ENCODE measurements around the gene PTPRN2.
"Not testable (repeated sequence)": the region's sequence is repeated elsewhere in the genome, so short reads cannot be mapped to it uniquely, and the experiment has no call there.

The PTPRN2 gene

DNA sequence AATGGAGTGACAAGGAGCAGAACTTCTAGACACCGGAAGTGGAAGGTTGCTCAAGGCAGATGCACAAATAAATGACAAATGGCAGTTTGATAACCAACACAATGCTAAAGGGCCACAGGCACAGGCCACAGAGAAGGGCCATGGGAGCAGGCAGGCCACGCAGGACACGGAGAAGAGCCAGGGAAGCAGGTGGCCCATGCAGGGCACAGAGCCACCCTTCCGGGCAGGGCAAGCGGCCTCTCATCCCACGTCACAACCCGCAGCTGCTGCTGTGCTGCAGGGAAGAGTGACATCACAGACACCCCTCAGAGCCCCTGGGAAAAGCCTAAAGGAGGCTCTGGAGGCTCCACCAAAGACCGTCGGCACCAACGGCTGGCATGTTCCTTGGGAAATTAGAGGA lies 328.5 kb downstream of the PTPRN2 start:
- no peak for DNase-seq

DNA sequence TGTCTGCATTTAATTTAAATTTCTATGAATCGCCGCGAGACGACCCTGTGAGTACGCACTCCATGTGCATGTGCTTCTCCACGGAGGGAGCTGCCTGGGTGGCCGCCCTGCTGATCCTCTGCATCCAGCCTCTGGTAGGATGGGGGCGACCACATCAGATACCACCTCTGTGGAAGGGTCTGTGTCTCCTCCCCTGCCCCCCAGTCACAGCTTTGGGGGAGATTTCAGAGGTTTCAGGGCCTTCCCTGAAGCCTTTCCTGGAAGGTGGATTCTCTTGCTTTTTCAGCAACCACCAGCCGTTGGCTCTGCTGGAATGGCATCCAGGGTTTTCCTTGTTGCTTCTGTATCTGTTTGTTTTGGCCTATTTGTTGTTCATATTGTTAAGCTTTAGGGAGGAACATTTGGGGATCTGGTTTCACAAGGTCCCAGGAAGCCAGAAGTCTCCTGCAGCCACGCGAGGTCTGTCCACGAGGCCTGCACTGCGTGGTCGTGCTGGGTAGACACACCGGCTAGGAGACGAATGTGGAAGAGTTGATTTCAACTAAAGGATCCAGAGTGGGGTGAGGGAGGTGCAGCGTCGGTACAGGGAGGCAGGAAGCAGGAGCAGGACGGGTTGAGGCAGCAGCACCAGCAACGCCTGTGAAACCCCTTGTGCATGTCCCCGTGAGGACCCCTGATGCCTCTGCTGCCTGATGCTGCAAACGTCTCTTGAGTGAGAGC lies 329.1 kb downstream of the PTPRN2 start:
- no peak for DNase-seq

DNA sequence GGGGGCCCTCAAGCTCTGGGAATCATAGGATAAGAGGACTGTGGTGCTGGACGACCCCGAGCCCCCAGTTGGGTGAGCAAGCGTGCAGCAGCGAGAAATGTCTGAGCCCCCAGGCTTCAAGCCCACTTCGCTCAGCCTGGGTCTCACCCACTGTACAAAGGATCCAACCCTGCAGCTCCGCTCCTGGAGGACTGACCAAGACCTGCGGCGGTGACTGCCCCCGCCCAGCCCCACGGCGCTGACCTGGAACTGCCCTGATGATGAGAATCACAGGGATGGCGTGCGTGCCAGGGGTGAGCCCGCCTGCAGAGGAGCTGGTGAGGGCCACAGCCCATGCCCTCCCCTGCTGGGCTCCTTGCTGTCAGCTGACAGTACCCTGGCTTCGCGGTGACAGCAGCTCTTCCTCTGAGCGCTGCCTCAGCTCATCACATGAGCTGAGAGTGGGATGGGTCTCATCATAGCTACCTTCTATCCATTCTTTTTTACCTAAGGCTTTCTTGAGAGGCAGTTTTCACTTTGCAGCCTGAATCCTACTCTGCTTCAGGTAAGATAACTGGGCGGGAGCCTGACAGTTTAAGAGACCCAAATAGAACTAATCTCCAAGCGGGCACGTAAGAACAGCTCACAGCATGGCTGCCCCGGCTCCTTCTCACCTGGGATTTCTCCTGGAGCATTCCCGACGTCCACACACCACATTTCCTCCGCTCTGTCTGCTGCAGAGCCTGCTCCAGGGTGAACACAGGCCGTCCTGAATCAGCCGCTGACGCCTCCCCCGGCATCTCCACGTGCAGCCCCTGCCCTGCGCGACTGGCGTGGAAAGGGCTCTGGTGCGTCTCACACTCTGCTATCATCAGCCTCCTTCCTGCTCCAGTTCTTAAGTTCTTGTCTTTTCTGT lies 329.9 kb downstream of the PTPRN2 start:
- no peak for DNase-seq

GRCh38 chr7:158257001-158257400 lies 330.6 kb downstream of the PTPRN2 start:
- no peak for DNase-seq

DNA sequence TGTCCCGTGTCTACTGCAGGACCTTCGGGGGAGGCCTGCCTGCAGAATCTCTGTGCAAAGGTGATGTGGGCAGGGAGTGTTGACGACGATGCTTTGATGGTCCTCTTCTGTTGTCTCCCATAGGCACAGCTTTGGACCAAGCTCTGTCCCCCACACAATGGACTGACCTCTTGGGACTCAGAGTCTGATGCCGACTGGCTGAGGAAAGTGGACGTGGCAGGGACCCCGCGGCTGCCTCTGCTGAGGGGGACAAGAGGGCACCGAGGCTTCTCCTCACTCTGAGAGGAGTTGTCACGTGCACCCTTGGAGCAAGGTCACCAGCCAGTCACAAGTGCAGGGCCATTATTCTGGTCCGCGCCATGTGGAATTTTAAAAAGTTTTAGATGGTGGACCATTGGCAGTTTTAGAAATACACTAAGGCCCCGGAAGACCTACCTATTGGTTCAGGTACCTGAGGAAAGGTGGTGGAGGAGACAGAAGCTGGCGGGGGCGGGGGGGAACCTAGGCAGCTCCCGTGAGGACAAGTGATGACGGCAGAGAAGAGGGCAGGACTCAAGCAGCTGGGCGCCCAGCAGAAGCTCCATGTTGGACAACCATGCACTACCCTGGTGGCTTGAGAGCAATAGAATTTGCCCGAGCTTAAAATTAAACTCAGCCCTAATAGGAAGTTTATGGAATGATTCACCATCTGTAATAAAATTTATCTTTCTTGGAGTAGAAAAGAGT lies 331.4 kb downstream of the PTPRN2 start:
- no peak for DNase-seq

DNA sequence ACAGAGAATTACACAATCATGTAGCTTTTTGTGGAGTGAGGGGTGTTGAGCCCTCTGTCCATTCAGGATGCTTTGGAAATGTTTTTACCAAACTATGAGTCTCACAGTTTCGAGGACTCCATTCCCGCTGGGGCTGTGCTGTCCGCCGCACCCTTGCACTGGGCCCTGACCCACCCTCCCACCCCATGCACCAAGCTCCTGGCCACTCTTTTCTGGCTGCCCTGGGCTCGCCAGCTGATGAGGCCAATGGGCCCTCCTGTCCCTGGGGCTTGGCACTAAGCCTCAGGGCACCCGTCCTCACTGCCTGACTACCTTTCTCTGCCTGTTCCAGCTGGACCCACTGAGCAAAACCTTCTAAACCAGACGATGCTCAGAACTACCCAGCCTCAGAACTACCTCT lies 332.1 kb downstream of the PTPRN2 start:
- no peak for DNase-seq

- DNase-seq: no peak
Observed at GRCh38 chr7:158255156-158255555, 332.5 kb downstream of the PTPRN2 start.

DNA sequence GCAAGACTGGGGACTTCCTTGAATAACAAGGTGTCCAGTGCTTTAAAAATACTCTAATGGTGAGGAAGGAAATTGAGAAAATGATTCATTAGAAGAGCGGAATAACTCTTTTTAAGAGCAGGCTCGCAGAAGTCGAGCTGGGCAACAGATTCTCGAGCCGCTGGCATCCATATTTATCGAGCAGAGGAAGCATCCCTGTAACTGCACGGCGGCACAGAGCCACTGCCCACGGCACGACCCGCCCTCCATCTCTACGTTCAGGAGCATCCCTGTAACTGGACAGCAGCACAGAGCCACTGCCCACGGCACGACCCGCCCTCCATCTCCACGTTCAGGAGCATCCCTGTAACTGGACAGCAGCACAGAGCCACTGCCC lies 334.0 kb downstream of the PTPRN2 start:
- DNase-seq: not testable (repeated sequence)

DNA sequence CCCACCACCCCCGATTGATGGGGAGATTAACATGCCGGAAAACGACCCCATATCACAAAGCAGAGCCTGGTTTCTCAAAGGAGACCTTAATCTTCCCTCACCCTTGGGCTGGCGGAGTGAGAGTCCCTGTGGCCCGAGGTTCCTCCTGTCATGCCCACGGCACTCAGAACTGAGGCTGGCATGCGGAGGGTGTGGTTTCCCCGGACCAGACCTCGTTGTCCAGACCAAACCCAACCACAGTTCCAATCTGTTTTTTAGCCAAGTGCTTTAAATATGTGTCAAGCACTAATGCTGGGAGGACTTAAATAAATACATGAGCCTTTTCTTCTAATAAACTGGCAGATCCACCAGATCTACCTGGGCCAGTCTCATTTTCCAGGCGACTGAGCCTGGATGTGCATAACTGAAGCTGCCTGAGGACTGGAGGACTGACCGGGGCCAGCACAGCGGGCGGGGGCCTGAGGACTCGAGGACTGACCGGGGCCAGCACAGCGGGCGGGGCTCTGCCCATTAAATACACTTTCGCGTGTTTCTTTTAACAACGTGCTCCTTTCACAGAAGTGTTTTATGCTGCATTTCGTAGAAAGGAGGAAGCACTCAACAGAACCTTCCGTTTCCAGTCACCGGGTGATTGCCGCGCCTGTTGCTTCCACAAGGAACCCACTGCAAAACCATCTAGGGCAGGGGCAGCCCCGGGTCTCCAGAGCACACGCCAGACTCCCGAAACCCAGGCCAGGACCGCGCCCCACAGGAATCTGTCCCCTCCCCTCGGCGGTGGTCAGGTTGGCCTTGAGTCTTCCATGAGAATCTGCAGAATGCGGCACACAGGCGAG lies 334.6 kb downstream of the PTPRN2 start:
- DNase-seq: no peak

DNA sequence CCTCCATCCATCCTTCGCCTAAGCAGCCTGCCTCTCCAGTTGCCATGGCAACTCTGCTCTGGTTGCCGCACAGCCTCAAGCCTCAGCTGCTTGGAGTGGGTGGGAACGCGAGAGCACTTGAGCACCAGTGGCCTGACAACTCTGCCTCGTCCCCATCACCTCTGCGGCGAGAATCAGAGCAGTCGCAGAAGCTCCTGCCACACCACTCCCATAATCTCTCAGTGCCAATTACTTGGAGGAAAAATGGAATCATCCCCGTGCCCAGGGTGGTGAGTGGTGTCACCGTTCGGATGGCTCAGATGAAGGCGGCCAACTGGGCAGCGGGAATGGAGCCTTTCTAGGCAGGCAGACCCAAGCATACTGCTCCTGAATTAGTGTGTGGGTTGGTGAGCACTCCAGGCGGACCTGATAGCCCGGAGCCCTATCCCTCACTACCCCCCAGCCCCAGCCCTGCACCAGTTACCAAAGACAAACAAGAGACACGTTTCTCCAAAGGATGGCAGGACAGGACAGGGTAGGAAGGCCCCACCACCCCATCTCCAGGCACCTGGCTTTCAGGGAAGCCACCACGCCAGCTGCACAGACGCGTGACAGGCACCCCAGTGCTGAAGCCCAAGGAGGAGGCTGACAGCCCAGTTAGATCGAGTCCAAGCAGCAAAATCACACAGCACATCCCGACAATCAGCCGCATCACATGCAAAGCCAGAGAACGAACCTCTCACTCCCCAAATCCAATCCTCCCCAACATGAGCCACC lies 335.4 kb downstream of the PTPRN2 start:
- peak; percentile 49 for DNase-seq

- DNase-seq: no peak
Observed at GRCh38 chr7:158251061-158251965, 336.3 kb downstream of the PTPRN2 start.

- DNase-seq: no peak
Observed at GRCh38 chr7:158249692-158250091, 337.9 kb downstream of the PTPRN2 start.

- DNase-seq: no peak
Observed at GRCh38 chr7:158248816-158249215, 338.8 kb downstream of the PTPRN2 start.

DNA sequence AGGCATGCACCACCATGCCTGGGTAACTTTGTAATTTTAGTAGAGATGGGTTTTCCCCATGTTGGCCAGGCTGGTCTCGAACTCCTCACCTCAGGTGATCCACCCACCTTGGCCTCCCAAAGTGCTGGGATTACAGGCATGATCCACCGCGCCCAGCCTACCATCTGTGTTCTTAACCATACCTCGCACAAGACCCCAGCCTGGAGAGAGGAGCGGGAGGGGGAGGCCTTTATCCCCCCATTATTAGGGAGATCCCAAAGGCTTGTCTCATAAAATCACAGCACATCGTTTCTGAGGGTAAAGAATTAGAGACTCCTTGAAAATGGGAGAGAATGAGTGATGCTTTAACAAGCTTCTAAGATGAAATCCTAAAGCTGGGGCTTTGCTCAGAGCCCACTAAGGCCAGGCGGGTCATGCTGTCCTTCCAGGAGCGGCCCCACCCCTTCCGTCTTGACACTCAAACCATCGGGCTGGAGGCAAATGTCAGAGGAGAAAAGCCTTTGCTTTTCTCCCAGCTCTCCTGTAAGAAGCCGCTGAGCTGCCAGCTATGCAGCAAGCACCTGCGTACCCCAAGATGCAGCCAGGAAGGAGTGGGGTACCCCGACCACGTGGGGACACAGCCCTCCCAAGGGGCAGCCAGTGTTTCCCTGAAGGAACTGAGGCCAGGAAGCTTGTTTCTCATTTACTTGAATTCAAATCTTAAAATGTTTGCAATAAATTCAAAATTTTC lies 339.7 kb downstream of the PTPRN2 start:
- DNase-seq: no peak

DNA sequence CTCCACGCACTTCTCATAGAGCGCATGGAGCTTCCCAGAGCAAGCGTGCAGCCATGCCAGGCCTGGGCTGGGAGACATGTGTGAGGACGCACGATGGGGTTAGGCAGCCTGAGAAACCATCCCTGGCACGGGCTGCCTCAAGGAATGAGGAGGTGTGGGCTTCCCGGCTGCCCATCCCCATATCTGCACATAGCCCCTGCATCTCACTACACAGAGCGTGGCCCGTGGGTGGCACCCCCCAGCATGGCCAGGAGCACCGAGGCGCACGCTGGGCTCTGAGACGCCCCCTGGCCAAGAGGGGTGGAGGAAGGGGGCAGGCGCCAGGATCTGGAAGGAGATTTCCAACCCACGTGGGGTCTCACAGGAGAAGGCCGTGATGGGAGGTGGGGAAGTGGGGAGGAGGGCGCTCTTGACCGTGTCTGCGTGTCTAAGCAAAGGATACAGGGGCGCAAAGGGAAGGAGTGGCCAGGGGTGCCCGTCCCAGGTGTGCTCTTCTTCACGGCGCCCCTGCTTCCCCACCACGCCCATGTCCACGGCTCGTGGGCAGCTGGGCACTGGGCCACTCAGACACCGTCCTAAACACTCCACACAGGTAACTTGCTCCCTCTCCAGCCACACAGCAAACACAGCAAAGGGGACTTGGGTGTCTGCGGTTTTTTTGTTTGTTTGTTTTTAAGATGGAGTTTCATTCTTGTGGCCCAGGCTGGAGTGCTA lies 340.5 kb downstream of the PTPRN2 start:
- no peak for DNase-seq

- no peak for DNase-seq
Observed at GRCh38 chr7:158246272-158246959, 341.2 kb downstream of the PTPRN2 start.

DNA sequence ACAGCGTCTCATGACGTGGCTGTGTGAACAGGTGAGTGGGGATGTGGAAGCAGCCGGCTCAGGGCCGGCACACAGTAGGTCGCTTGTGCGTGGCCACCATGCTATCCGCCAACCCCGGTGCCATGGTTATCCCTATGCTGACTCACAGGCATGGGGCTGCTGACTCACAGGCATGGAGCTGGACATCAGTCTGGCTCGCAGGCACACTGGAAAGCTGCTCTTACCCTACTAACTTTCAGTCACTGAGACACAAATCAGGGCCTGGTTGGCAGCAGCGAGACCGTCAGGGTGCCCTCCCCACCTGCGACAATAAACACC lies 341.9 kb downstream of the PTPRN2 start:
- no peak for DNase-seq

DNA sequence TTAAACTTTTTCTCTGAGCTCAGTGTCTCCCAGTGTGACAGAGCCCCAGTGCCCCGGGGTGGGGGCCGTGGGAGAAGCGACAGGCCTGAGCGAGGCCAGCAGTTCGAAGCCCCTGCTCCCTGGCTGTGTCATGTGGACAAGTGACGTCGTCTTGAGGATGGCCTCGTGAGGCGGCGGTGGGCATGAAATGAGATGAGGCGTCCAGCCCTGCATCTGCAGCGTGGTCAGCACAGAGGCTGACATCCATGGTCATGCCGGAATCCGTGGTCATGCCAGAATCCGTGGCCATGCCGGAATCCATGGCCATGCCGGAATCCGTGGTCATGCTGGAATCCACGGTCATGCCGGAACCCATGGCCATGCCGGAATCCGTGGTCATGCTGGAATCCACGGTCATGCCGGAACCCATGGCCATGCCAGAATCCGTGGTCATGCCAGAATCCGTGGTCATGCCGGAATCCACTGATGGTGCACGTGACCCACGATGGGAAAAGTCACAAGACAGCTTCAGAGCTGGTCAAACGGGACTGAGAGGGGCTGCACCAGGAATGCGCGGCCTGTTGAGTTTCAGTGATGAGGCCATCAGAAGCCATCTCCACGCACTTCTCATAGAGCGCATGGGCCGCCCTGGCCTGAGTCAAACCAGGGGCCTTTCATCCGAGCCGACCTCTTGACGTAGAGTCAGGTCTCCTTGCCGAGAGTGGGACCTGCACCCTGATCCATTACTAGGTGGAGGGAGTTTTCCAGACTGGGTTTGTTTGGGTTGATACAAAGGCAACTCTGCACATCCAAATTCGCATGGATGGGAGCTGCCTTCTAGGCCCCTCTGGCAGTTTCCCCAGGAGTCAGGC lies 342.5 kb downstream of the PTPRN2 start:
- DNase-seq: no peak
